Bronchial epithelial cell (primary cell): ENCODE data around the gene GRK3. TPM values are rescaled to one million over a fixed set of nuclear protein-coding genes. Genes with fewer than 3 reads are reported as not detected.
A peak's percentile ranks its signal among the peaks of the same experiment; 100 is the strongest.
"Not testable (repeated sequence)": the region's sequence is repeated elsewhere in the genome, so short reads cannot be mapped to it uniquely, and the experiment has no call there.

Experiments
- DNase-seq: peaks from one replicate; pipeline ENCODE4 v3.0.0-alpha.2; 2010; ENCODE audit warnings: low read depth
- FAIRE-seq: peaks from 2 replicates; lab custom pipeline; 2011; peaks lifted over from hg19 to GRCh38; lab: Jason Lieb, UNC
- H3K27me3 ChIP-seq: 2 replicates; pipeline ENCODE4 v1.5.1; 2011; ENCODE audit warnings: low read length; ENCODE audit not compliant: control insufficient read depth, insufficient read depth
- H3K36me3 ChIP-seq: 2 replicates; pipeline ENCODE4 v1.5.1; 2011; ENCODE audit warnings: low read length; ENCODE audit not compliant: control insufficient read depth, insufficient read depth
- H3K4me3 ChIP-seq: 2 replicates; pipeline ENCODE4 v1.5.1; 2011; ENCODE audit warnings: mild to moderate bottlenecking, low read depth, low read length, control low read depth
- total RNA-seq: library from RNA; depleted of rRNA; stranded (reverse); fragments of >200 nt; gene quantifications from 2 replicates; pipeline ENCODE4 v1.2.1, GENCODE V29; 2014
- TF ChIP-seq, protein P1 (sequence below): IDR thresholded peaks from 2 replicates; pipeline ENCODE4 v1.5.1; 2011; ENCODE audit warnings: mild to moderate bottlenecking, moderate library complexity, low read length, control low read depth, inconsistent platforms; ENCODE audit not compliant: insufficient read depth, severe bottlenecking

The GRK3 gene
- total RNA-seq, 1 donor from 2014 or later = 4.2 TPM

DNA sequence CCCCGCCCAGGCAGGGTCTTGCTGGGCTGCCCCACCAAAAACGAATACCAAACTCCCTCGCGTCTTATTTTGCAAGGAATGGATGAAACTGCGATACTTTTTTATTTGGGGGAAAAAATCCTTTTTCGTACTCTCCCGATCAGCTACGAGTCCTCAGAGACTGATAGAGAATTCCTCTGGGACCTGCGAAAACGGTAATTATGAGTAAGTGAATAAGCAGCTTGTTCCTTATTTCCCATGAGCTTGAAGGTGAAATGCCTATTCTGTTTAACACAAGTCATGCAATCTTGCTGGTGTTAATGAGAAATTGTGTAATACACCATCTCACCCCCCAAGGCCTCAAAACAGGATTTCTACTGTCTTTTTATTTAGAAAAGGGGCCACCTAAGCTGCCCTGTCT lies 5.5 kb downstream of the GRK3 start:
- Histone ChIP-seq H3K36me3 (no peaks in the 10 kb centered on the region), H3K27me3 (no peaks in the 10 kb centered on the region), H3K4me3 (no peak overlapping the region)
- FAIRE-seq (no peak), DNase-seq (no peak)
- TF ChIP-seq, protein P1, sequence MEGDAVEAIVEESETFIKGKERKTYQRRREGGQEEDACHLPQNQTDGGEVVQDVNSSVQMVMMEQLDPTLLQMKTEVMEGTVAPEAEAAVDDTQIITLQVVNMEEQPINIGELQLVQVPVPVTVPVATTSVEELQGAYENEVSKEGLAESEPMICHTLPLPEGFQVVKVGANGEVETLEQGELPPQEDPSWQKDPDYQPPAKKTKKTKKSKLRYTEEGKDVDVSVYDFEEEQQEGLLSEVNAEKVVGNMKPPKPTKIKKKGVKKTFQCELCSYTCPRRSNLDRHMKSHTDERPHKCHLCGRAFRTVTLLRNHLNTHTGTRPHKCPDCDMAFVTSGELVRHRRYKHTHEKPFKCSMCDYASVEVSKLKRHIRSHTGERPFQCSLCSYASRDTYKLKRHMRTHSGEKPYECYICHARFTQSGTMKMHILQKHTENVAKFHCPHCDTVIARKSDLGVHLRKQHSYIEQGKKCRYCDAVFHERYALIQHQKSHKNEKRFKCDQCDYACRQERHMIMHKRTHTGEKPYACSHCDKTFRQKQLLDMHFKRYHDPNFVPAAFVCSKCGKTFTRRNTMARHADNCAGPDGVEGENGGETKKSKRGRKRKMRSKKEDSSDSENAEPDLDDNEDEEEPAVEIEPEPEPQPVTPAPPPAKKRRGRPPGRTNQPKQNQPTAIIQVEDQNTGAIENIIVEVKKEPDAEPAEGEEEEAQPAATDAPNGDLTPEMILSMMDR = no peak

GRCh38 chr22:25570486-25570885 lies 6.0 kb downstream of the GRK3 start:
- Histone ChIP-seq H3K27me3 (no peaks in the 10 kb centered on the region), H3K36me3 (no peaks in the 10 kb centered on the region), H3K4me3 (no peak overlapping the region)
- DNase-seq = no peak
- FAIRE-seq = no peak
- TF ChIP-seq, protein P1 = no peak

DNA sequence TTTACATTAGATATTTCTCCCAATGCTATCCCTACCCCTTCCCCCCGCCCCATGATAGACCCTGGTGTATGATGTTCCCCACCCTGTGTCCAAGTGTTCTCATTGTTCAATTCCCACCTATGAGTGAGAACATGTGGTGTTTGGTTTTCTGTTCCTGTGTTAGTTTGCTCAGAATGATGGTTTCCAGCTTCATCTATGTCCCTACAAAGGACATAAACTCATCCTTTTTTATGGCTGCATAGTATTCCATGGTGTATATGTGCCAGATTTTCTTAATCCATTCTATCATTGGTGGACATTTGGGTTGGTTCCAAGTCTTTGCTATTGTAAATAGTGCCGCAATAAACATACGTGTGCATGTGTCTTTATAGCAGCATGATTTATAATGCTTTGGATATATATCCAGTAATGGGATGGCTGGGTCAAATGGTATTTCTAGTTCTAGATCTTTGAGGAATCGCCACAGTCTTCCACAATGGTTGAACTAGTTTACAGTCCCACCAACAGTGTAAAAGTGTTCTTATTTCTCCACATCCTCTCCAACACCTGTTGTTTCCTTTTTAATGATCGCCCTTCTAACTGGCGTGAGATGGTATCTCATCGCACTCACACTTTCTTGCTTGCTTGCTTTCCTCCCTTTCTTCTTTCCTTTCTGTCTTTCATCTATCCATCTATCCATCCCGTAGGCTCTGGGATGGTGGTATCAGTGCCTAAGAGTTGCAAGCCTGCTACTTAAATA lies 7.7 kb downstream of the GRK3 start:
- H3K27me3 ChIP-seq, H3K4me3 ChIP-seq, H3K36me3 ChIP-seq, FAIRE-seq, DNase-seq: not testable (repeated sequence)

DNA sequence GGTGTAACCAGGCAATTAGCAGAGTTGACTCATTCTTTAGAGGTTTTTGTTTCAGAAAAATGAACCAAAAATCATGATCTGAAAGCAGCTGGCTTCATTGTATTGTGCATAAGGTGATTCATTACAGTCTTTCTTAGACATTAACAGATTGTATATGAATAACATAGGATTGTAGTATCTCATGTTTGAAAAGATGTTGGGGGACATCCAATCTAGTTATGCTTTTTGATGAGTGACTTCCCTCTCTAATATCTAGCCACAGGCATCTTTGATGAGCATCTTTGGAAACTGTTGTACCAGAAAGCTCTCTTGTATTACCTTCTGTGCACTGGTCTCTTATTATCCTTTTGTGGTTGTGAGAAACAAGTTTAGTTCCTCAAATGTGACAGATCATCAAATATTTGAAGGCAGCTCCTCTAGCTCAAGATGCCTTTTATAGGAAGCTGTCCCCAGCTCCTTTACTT lies 8.3 kb downstream of the GRK3 start:
- Histone ChIP-seq H3K36me3 (no peaks in the 10 kb centered on the region), H3K27me3 (no peaks in the 10 kb centered on the region), H3K4me3 (no peak overlapping the region)
- TF ChIP-seq, protein P1 = no peak
- no peak for DNase-seq
- no peak for FAIRE-seq

- no peak for DNase-seq
- Histone ChIP-seq H3K4me3 (no peak overlapping the region), H3K36me3 (no peaks in the 10 kb centered on the region), H3K27me3 (no peaks in the 10 kb centered on the region)
- no peak for FAIRE-seq
- TF ChIP-seq, protein P1 = no peak
Measured at GRCh38 chr22:25573841-25574240, 9.4 kb downstream of the GRK3 start.

DNA sequence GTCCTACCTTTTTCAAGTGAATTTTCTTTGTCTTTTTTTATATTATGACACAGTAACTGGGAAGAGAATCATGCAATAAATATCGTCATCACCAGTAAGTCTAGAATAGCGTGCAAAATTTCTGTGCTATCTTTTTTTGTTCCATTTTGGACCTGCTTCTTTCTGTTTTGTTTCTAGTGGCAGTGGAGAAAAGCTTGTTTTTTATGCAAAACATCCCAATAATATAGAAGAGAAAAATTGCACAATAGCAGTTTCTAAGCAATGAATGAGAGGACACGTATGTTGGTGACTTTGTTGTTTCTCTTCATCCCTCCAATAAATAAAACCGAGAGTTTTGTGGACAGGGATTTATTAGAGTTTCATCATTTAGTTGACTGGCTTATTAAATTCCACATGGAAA lies 10.3 kb downstream of the GRK3 start:
- DNase-seq = no peak

GRCh38 chr22:25575674-25576392 lies 11.4 kb downstream of the GRK3 start:
- H3K27me3 ChIP-seq, H3K36me3 ChIP-seq, DNase-seq, H3K4me3 ChIP-seq: not testable (repeated sequence)
- FAIRE-seq = peak; percentile 36

More for the DNA sequence above, 10.3 kb downstream of the GRK3 start:
- Histone ChIP-seq H3K4me3 (no peak overlapping the region), H3K27me3 (no peaks in the 10 kb centered on the region), H3K36me3 (no peaks in the 10 kb centered on the region)
- TF ChIP-seq, protein P1 = no peak
- no peak for FAIRE-seq

GRCh38 chr22:25581452-25581851 lies 17.0 kb downstream of the GRK3 start:
- H3K36me3 ChIP-seq, H3K27me3 ChIP-seq, H3K4me3 ChIP-seq, DNase-seq, FAIRE-seq: not testable (repeated sequence)
